Smooth muscle cell of the coronary artery (primary cell): ENCODE data around the gene SAP30. TPM values are rescaled to one million over a fixed set of nuclear protein-coding genes. Genes with fewer than 3 reads are reported as not detected.

Source experiments
- total RNA-seq: library from RNA; depleted of rRNA; stranded (reverse); fragments of >200 nt; gene quantifications from 2 replicates; pipeline ENCODE4 v1.2.3, GENCODE V29; 2014; ENCODE audit warnings: low replicate concordance

Gene SAP30, protein sequence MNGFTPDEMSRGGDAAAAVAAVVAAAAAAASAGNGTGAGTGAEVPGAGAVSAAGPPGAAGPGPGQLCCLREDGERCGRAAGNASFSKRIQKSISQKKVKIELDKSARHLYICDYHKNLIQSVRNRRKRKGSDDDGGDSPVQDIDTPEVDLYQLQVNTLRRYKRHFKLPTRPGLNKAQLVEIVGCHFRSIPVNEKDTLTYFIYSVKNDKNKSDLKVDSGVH
- 12.8 and 30.5 TPM in 2 replicates for total RNA-seq

DNA sequence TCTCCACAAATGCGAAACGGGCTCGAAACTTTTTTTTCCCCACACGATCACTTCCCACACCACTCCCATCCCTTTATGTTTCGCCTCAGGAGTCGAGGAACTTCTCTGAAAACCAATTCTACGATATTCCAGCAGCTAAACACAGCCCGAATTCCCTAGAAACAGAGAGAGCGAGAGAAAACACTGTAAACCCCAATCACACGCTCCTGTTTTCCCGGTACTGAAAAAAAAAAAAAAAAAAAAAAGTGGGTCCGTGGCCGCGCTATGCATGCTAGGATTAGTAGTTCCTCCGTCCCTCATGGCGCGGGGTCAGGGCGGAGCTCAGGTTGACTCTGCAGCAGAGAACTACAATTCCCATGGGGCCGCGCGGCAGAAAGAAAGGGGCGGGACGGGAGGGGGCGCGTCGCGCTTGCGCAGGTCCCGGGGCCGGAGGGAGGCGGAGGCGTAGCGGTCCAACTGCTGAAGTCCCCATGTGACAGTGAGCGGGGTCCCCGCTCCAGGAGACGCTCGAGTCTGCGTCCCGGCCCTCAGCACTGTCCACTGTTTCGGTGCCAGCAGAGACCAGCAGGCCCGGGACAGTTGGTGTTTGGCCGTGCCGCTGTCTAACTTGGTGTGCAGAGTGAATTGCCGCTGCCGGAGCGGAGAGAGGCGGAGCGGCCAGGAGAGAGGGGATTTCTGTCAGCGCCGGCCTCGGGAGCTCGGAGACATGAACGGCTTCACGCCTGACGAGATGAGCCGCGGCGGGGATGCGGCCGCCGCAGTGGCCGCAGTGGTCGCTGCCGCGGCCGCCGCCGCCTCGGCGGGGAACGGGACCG lies at the start of gene SAP30:
TSS of gene SAP30 (plus strand) at position 478 of the 815 bp plus-strand sequence. CDS start at position 707, 229 bp downstream.

DNA sequence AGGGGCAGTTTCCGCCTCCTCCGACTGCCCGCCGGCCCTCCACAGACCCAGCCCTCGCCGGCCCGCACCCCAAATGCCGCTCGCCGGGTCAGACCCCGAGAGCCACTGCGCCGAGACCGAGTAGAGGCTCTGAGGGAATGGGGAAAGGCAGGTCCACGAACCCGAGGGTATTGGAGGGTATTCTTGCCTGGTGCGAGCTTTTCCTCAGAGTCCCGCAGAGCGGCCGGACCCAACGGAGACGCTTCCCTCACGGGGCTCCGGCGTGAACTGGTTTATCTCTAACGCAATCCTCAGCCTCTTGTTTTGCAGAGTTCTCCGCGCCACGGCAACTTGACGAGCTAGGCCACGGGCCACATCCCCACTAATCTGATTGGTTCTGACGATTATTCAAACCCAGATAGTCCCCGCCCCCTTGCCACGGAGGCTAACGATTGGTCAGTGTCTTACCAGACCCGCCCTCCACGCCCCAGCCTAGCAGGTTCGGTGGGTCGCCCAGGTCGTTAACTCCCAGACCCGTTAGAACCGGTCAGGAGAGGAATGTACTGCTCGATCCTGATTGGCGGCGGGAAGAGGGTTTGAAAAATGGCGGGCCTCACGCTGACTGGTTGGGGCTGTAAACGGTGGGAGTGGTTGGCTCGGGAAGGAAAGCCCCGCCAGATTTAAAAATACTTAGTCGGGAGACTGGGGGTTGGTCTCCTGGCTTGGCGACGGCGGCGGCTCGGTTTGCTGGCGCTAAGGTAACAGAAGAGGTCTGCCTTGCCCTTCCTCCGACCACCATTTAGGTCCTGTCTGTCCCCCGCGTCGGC lies 36.5 kb upstream of the SAP30 start, which contains the start of gene HMGB2:
TSS of gene HMGB2 (minus strand) at position 274 of the 806 bp plus-strand sequence. CDS start 709 bp downstream, outside the sequence.

DNA sequence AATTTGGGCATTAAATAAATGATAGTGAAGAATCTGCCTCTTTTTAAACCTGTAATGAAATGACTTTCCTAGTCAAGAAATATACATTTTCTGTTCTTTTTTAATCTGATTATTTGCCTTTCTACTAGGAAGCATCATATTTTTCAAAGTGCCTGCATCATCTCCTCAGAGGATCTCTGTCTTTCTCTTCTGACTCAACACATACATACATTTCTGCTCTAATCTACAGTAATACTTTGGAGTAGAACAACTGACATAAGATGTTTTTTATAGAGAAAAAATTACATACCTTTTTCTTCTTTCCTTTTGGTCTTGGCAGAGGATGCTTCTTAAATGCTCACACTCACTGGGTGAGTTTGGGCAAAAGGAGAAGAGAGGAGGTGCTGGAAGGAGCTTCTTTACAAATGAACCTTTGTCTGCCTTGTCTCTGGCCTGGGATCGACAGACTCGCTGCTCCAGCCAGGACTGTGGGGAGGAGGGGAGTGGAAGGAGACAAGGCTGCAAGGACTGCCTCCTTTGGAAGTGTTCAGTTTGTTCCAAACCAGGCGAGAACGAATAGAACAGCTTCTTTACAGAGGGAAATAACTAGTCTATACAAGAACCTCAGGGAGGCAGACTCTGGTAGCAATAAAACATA lies 28.1 kb downstream of the SAP30 start, which contains the start of gene SCRG1:
TSS of gene SCRG1 (minus strand) at position 338 of the 637 bp plus-strand sequence. CDS start 7,702 bp downstream, outside the sequence.

Other genes with a start within 250 kb of the SAP30 start
- 9.8 and 35.3 TPM in 2 replicates for gene GALNT7, start 202.1 kb upstream of the SAP30 start, total RNA-seq
- gene HMGB2, start 36.6 kb upstream of the SAP30 start, total RNA-seq, result 35.6 and 48.3 TPM in 2 replicates
- 0.23 and 0.35 TPM in 2 replicates for gene SCRG1, start 28.2 kb downstream of the SAP30 start, total RNA-seq
- gene HAND2, start 159.3 kb downstream of the SAP30 start, total RNA-seq, result 9.1 and 12.6 TPM in 2 replicates